HepG2 (cell line): Measurements from ENCODE around the gene RABEP1. TPM values are rescaled to one million over a fixed set of nuclear protein-coding genes. Genes with fewer than 3 reads are reported as not detected.

Experiments
- ATAC-seq: fragments of 200-7000 bp; cut with Tn5 transposase; 3 replicates; pipeline ENCODE4 v1.9.1; 2020; ENCODE audit warnings: mild to moderate bottlenecking, moderate library complexity
- BruUV-seq: library from RNA; stranded (reverse); fragments of 400-500 nt; replicated peaks from 2 replicates; lab custom pipeline; 2021; lab: Mats Ljungman, UMichigan
- CTCF ChIA-PET: fragments of 300-600 bp; formaldehyde crosslinking; extraction: SDS; loops from one replicate; lab custom pipeline; 2021; ENCODE audit warnings: low total read pairs, inconsistent platforms, low intra/inter-chr PET ratio; lab: Yijun Ruan, JAX
- POLR2A ChIA-PET: fragments of 350-600 bp; sonication (Branson Sonifier 250); formaldehyde crosslinking; loops from one replicate; lab custom pipeline; 2020; ENCODE audit warnings: antibody characterized with exemption, inconsistent platforms; lab: Yijun Ruan, JAX
- DNase-seq: peaks from one replicate; pipeline ENCODE4 v3.0.0-alpha.2; 2015; ENCODE audit warnings: low spot score
- FAIRE-seq: peaks from 3 replicates; lab custom pipeline; 2011; peaks lifted over from hg19 to GRCh38; lab: Jason Lieb, UNC
- H2AFZ ChIP-seq: one replicate; pipeline ENCODE4 v1.6.1; 2011; ENCODE audit warnings: low read length, inconsistent platforms
- H3K27ac ChIP-seq: fragments of 300-600 bp; 3 replicates; pipeline ENCODE4 v1.8.0; 2011; ENCODE audit warnings: mixed run types, mild to moderate bottlenecking, mixed read lengths, low read length, inconsistent platforms; ENCODE audit not compliant: insufficient read depth; ENCODE audit errors: extremely low read length
- H3K27me3 ChIP-seq, 2 experiments: fragments of 200-600 bp in 1 of 2; 2 replicates in 1 of 2; 3 replicates in 1 of 2; pipeline versions ENCODE4 v1.6.0 to v1.8.0; 2011; ENCODE audit warnings: low read length in 2 of 2, mild to moderate bottlenecking in 2 of 2, moderate library complexity in 2 of 2, inconsistent platforms in 1 of 2; ENCODE audit not compliant: insufficient read depth in 2 of 2, control insufficient read depth in 1 of 2
- H3K36me3 ChIP-seq, 2 experiments: fragments of 200-600 bp in 1 of 2; replicated peaks in 1 of 2; 2 replicates in 1 of 2; 3 replicates in 1 of 2; pipeline versions ENCODE4 v1.5.1 to v1.8.0; 2011; ENCODE audit warnings: low read length in 2 of 2, inconsistent platforms in 1 of 2; ENCODE audit not compliant: insufficient read depth in 2 of 2, control insufficient read depth in 1 of 2
- H3K4me1 ChIP-seq: 2 replicates; pipeline ENCODE4 v1.5.1; 2012; ENCODE audit warnings: low read length, inconsistent platforms; ENCODE audit not compliant: insufficient read depth
- H3K4me2 ChIP-seq: 2 replicates; pipeline ENCODE4 v1.6.0; 2011; ENCODE audit warnings: low read depth, low read length, inconsistent platforms
- H3K4me3 ChIP-seq, 3 experiments: fragments of 200-600 bp in 1 of 3; sonication (generic), shearing (Covaris generic) in 1 of 3; replicated peaks in 1 of 3; 2 replicates each; pipeline ENCODE4 v1.5.1; 2011 to 2016; ENCODE audit warnings: low read length in 3 of 3, inconsistent platforms in 2 of 3, low read depth in 2 of 3, mild to moderate bottlenecking in 2 of 3, control low read depth in 1 of 3, mixed read lengths in 1 of 3; ENCODE audit not compliant: insufficient read depth in 1 of 3
- H3K79me2 ChIP-seq: one replicate; pipeline ENCODE4 v1.6.1; 2011; ENCODE audit warnings: low read length, inconsistent platforms; ENCODE audit not compliant: insufficient read depth
- H3K9ac ChIP-seq: 2 replicates; pipeline ENCODE4 v1.6.0; 2011; ENCODE audit warnings: mild to moderate bottlenecking, low read depth, low read length, inconsistent platforms; ENCODE audit not compliant: insufficient read depth
- H3K9me3 ChIP-seq: 2 replicates; pipeline ENCODE4 v1.5.1; 2012; ENCODE audit warnings: mild to moderate bottlenecking, low read length
- H4K20me1 ChIP-seq: 2 replicates; pipeline ENCODE4 v1.6.0; 2011; ENCODE audit warnings: inconsistent platforms, mild to moderate bottlenecking, low read length, moderate library complexity; ENCODE audit not compliant: insufficient read depth
- AGO1 ChIP-seq: fragments of 200-400 bp; formaldehyde crosslinking; IDR thresholded peaks from 2 replicates; pipeline ENCODE4 v1.6.1; 2017; ENCODE audit warnings: mild to moderate bottlenecking, low read depth, low read length, moderate library complexity; ENCODE audit not compliant: poor library complexity, severe bottlenecking
- IKZF4 ChIP-seq: sonication (generic); formaldehyde crosslinking; IDR thresholded peaks from 2 replicates; pipeline ENCODE4 v1.5.1; 2020; ENCODE audit warnings: borderline replicate concordance, mild to moderate bottlenecking, low read depth, missing genetic modification reagents; ENCODE audit errors: not compliant biosample characterization
- MAFG ChIP-seq: sonication (generic); formaldehyde crosslinking; IDR thresholded peaks from 2 replicates; pipeline ENCODE4 v1.5.1; 2020; ENCODE audit warnings: mild to moderate bottlenecking, missing genetic modification reagents
- SP1 ChIP-seq, 2 experiments: fragments of 450-650 bp in 1 of 2; sonication (generic) in 1 of 2; formaldehyde crosslinking in 1 of 2; IDR thresholded peaks; 2 replicates each; pipeline versions ENCODE4 v1.4.0 to v1.6.1; 2016 to 2020; ENCODE audit warnings: missing genetic modification reagents in 1 of 2
- ZNF251 ChIP-seq: sonication (generic); formaldehyde crosslinking; IDR thresholded peaks from 2 replicates; pipeline ENCODE4 v1.9.0; 2021; ENCODE audit warnings: mild to moderate bottlenecking, missing genetic modification reagents
- ZNF367 ChIP-seq: sonication (generic); formaldehyde crosslinking; IDR thresholded peaks from 2 replicates; pipeline ENCODE4 v1.4.0; 2020; ENCODE audit warnings: missing genetic modification reagents, borderline replicate concordance
- ZNF891 ChIP-seq: sonication (generic); formaldehyde crosslinking; IDR thresholded peaks from 2 replicates; pipeline ENCODE4 v1.5.0; 2020; ENCODE audit warnings: mild to moderate bottlenecking, missing genetic modification reagents
- ZSCAN9 ChIP-seq: IDR thresholded peaks from 2 replicates; pipeline ENCODE4 v1.6.1; 2016; ENCODE audit warnings: borderline replicate concordance
- WGBS: methylation state at CpG from one replicate; pipeline ENCODE4 v1.1.6; 2017; ENCODE audit warnings: low lambda C conversion rate; 5-methylcytosine and 5-hydroxymethylcytosine counted together
- in situ Hi-C: cut with HindIII; loops from 2 replicates; pipeline ENCODE4 v1.10.0; 2017; ENCODE audit warnings: low pct_unique_long_range_greater_than_20kb; ENCODE audit not compliant: extremely low pct_ligation_motif_present
- intact Hi-C: fragments of 100-400 bp; cut with micrococcal nuclease; formaldehyde crosslinking; loops from one replicate; pipeline ENCODE4 v1.10.0; 2022; ENCODE audit not compliant: unreplicated experiment
- polyA plus RNA-seq, 8 experiments: library from polyadenylated mRNA; depleted of rRNA in 3 of 8; stranded (reverse) in 7 of 8; unstranded in 1 of 8; fragments of >200 nt; fragmentation: Illumina TruSeq in 4 of 8; extraction: Trizol in 4 of 8; gene quantifications; 2 replicates each; pipeline versions ENCODE4 v1.2.1 to v1.2.3, GENCODE V29; 2011 to 2016; ENCODE audit warnings: low read depth in 4 of 8, missing spikeins in 1 of 8, mixed read lengths in 1 of 8; ENCODE audit not compliant: insufficient read depth in 1 of 8
- total RNA-seq, 5 experiments: library from RNA; depleted of rRNA; stranded (reverse); fragments of >200 nt; fragmentation: Illumina TruSeq; extraction: Trizol; gene quantifications; 2 replicates each; pipeline ENCODE4 v1.2.3, GENCODE V29; 2016; ENCODE audit warnings: low read depth in 1 of 5
- TF ChIP-seq, protein P1 (sequence below): sonication (generic); formaldehyde crosslinking; IDR thresholded peaks from 2 replicates; pipeline ENCODE4 v1.5.1; 2020; ENCODE audit warnings: mild to moderate bottlenecking, missing genetic modification reagents, borderline replicate concordance

The RABEP1 gene
- total and polyA plus RNA-seq, 2 of the 13 experiments (the other 11 are each of a cell fraction or from before 2014, with no cell fraction given) = 13.7 to 41.5 TPM

DNA sequence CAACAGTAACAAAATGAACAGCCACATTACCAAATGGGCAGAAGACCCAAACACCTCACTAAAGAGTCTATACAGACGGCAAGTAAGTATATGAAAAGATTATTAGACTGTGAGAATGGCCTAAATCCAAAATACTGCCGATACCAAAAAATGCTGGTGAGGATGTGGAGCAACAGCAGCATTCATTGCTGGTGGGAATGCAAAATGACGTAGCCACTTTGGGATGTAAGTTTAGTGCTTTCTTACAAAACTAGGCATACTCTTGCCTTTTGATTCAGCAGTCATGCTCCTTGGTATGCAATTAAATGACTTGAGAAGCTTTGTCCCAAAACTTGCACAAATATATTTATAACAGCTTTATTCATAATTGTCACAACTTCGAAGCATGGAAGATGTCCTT is 43.8 kb downstream of the RABEP1 start:
- H3K9ac ChIP-seq = no peak overlapping the region
- in situ Hi-C loops (no loop called here), intact Hi-C loops (no loop called here)
- no peak overlapping the region for H2AFZ ChIP-seq
- H3K79me2 ChIP-seq = no peaks in the 10 kb centered on the region
- H3K36me3 ChIP-seq = no peaks in the 10 kb centered on the region
- ChIA-PET CTCF (no interaction called here), POLR2A (no interaction called here)
- 98% methylated on average over 4 of the region's 4 CpGs for WGBS
- no peaks in the 10 kb centered on the region for H3K4me1 ChIP-seq
- H3K4me3 ChIP-seq = no peak overlapping the region
- H3K4me2 ChIP-seq = no peak overlapping the region
- H3K27ac ChIP-seq = no peak overlapping the region
- no peaks in the 10 kb centered on the region for H3K27me3 ChIP-seq
- no peaks in the 10 kb centered on the region for H3K9me3 ChIP-seq
- H4K20me1 ChIP-seq = no peaks in the 10 kb centered on the region
- no TSS peak for BruUV-seq
- FAIRE-seq (no peak), ATAC-seq (no peak), DNase-seq (no peak)
- TF ChIP-seq AGO1 (no peak), ZNF367 (no peak), ZSCAN9 (CRISPR knock-in tag) (no peak), MAFG (CRISPR knock-in tag) (no peak), SP1 (IDR thresholded peaks at IDR 0.05) (no peak), SP1 (CRISPR knock-in tag; IDR thresholded peaks at IDR 0.05) (no peak), ZNF251 (CRISPR knock-in tag) (no peak), IKZF4 (CRISPR knock-in tag) (no peak), ZNF891 (CRISPR knock-in tag) (no peak)
- TF ChIP-seq, protein P1, sequence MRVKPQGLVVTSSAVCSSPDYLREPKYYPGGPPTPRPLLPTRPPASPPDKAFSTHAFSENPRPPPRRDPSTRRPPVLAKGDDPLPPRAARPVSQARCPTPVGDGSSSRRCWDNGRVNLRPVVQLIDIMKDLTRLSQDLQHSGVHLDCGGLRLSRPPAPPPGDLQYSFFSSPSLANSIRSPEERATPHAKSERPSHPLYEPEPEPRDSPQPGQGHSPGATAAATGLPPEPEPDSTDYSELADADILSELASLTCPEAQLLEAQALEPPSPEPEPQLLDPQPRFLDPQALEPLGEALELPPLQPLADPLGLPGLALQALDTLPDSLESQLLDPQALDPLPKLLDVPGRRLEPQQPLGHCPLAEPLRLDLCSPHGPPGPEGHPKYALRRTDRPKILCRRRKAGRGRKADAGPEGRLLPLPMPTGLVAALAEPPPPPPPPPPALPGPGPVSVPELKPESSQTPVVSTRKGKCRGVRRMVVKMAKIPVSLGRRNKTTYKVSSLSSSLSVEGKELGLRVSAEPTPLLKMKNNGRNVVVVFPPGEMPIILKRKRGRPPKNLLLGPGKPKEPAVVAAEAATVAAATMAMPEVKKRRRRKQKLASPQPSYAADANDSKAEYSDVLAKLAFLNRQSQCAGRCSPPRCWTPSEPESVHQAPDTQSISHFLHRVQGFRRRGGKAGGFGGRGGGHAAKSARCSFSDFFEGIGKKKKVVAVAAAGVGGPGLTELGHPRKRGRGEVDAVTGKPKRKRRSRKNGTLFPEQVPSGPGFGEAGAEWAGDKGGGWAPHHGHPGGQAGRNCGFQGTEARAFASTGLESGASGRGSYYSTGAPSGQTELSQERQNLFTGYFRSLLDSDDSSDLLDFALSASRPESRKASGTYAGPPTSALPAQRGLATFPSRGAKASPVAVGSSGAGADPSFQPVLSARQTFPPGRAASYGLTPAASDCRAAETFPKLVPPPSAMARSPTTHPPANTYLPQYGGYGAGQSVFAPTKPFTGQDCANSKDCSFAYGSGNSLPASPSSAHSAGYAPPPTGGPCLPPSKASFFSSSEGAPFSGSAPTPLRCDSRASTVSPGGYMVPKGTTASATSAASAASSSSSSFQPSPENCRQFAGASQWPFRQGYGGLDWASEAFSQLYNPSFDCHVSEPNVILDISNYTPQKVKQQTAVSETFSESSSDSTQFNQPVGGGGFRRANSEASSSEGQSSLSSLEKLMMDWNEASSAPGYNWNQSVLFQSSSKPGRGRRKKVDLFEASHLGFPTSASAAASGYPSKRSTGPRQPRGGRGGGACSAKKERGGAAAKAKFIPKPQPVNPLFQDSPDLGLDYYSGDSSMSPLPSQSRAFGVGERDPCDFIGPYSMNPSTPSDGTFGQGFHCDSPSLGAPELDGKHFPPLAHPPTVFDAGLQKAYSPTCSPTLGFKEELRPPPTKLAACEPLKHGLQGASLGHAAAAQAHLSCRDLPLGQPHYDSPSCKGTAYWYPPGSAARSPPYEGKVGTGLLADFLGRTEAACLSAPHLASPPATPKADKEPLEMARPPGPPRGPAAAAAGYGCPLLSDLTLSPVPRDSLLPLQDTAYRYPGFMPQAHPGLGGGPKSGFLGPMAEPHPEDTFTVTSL (CRISPR knock-in tag) = no peak
